Motor neuron (in vitro differentiated cells): ENCODE results near the gene VPREB3. TPM values are rescaled to one million over a fixed set of nuclear protein-coding genes. Genes with fewer than 3 reads are reported as not detected.

Source experiments
- ATAC-seq, 8 experiments: fragments of 200-7000 bp; cut with Tn5 transposase; replicated peaks in 6 of 8; 2 replicates each; pipeline ENCODE4 v1.8.0; 2021; ENCODE audit warnings: mild to moderate bottlenecking in 8 of 8, moderate library complexity in 8 of 8
- H3K27ac ChIP-seq, 2 donors: fragments of 250-450 bp; sonication (Bioruptor Pico); 2 replicates each; pipeline ENCODE4 v1.9.0; 2021; ENCODE audit warnings: antibody characterized with exemption in 2 of 2, mild to moderate bottlenecking in 2 of 2, moderate library complexity in 1 of 2
- H3K4me1 ChIP-seq, 2 donors: fragments of 250-450 bp; sonication (Bioruptor Pico); replicated peaks in 1 of 2; 2 replicates each; pipeline ENCODE4 v1.6.1; 2021; ENCODE audit warnings: antibody characterized with exemption in 2 of 2, mild to moderate bottlenecking in 2 of 2, moderate library complexity in 1 of 2
- H3K4me3 ChIP-seq, 5 donors: fragments of 250-450 bp; sonication (Bioruptor Pico); 2 replicates each; pipeline ENCODE4 v1.9.0; 2021; ENCODE audit warnings: antibody characterized with exemption in 5 of 5, mild to moderate bottlenecking in 5 of 5, moderate library complexity in 4 of 5
- WGBS, 10 experiments: fragments of 450-650 bp; shearing (Covaris generic); methylation state at CpG; one replicate each; pipeline ENCODE4 v1.0.0; 2022; 5-methylcytosine and 5-hydroxymethylcytosine counted together
- in situ Hi-C, 9 experiments: fragments of 400-800 bp; cut with MboI; loops; one replicate each; pipeline ENCODE4 v1.15.0; 2021; ENCODE audit warnings: low sequenced_read_pairs in 9 of 9, low pct_unique_long_range_greater_than_20kb in 2 of 9; ENCODE audit not compliant: unreplicated experiment in 9 of 9
- total RNA-seq, 8 experiments: library from RNA; unstranded; fragments of 300-600 nt; gene quantifications; 2 replicates each; pipeline versions ENCODE4 v1.2.3 to v1.2.4, GENCODE V29; 2022

VPREB3 gene
- total RNA-seq: 1 to 10 TPM in 3 of 8 experiments, under 1 TPM in 3, not detected in 2; 0.71 to 1.7 (median 1.1) TPM

- H3K4me3 ChIP-seq: no peak within 1 kb of the TSS
- H3K4me1 ChIP-seq: peaks cover 12 to 15% of the 10 kb centered on the region in 2 donors
- in situ Hi-C loops: no loop called here
- no peak within 1 kb of the TSS for H3K27ac ChIP-seq
- ATAC-seq: no peak
- WGBS, 10 experiments: 78 to 96% (median 86%) methylated on average over 1 to 8 of the region's 14 CpGs; no CpG with 5 or more reads in 2 of the 10 experiments
These were observed at the start of gene VPREB3 for GRCh38 chr22:23754220-23754919. VPREB3 (minus strand) TSS chr22:23754425; CDS start chr22:23754363, 62 bp downstream.

GRCh38 chr22:23803001-23803819, 49.0 kb upstream of the VPREB3 start:
- 0 to 100% (median 49%) methylated on average over 1 to 8 of the region's 21 CpGs; no CpG with 5 or more reads in 2 of the 10 experiments for WGBS, 10 experiments
- in situ Hi-C loops: no loop called here
- Histone ChIP-seq H3K4me3 (no peak overlapping the region), H3K4me1 (peaks cover 0 to 8% of the 10 kb centered on the region in 2 donors), H3K27ac (peak overlapping the region; percentile 21 to 32)
- ATAC-seq: peak in 1 of 8 experiments; percentile 20

- 90 to 100% (median 100%) methylated on average over 1 to 4 of the region's 8 CpGs; no CpG with 5 or more reads in 4 of the 10 experiments for WGBS, 10 experiments
- Histone ChIP-seq H3K4me1 (peaks cover 0 to 8% of the 10 kb centered on the region in 2 donors), H3K27ac (no peak overlapping the region), H3K4me3 (no peak overlapping the region)
- ATAC-seq: no peak
- in situ Hi-C loops: no loop called here
These were observed 47.7 kb upstream of the VPREB3 start for GRCh38 chr22:23801886-23802377.

- ATAC-seq: no peak
- in situ Hi-C loops: no loop called here
- no peak overlapping the region for H3K27ac ChIP-seq
- WGBS, 10 experiments: 67 to 100% (median 85%) methylated on average over 1 to 10 of the region's 11 CpGs; no CpG with 5 or more reads in 1 of the 10 experiments
- H3K4me1 ChIP-seq: peaks cover 0 to 8% of the 10 kb centered on the region in 2 donors
- H3K4me3 ChIP-seq: no peak overlapping the region
These were observed 47.1 kb upstream of the VPREB3 start for GRCh38 chr22:23801238-23801821.

- no peak for ATAC-seq
- Histone ChIP-seq H3K27ac (no peak overlapping the region), H3K4me1 (peaks cover 0 to 8% of the 10 kb centered on the region in 2 donors), H3K4me3 (no peak overlapping the region)
- WGBS, 10 experiments: 90 to 100% (median 97%) methylated on average over 2 to 15 of the region's 18 CpGs; no CpG with 5 or more reads in 5 of the 10 experiments
- in situ Hi-C loops: no loop called here
These were observed 46.3 kb upstream of the VPREB3 start for GRCh38 chr22:23800297-23801237.

GRCh38 chr22:23796461-23796860, 42.2 kb upstream of the VPREB3 start:
- Histone ChIP-seq H3K27ac (no peak overlapping the region), H3K4me3 (no peak overlapping the region), H3K4me1 (no peaks in the 10 kb centered on the region)
- peak in 1 of 8 experiments; percentile 90 for ATAC-seq
- 20 to 96% (median 56%) methylated on average over 2 to 4 of the region's 5 CpGs; no CpG with 5 or more reads in 6 of the 10 experiments for WGBS, 10 experiments
- in situ Hi-C loops: no loop called here

- H3K4me1 ChIP-seq: peaks cover 11 to 12% of the 10 kb centered on the region in 2 donors
- no peak overlapping the region for H3K27ac ChIP-seq
- 86 to 100% (median 97%) methylated on average over 1 to 7 of the region's 8 CpGs; no CpG with 5 or more reads in 4 of the 10 experiments for whole genome bisulfite sequencing, 10 experiments
- in situ Hi-C loops: no loop called here
- no peak overlapping the region for H3K4me3 ChIP-seq
- ATAC-seq: no peak
These were observed 39.1 kb upstream of the VPREB3 start for GRCh38 chr22:23793326-23793725.

- peak in 1 of 8 experiments; percentile 21 for ATAC-seq
- Histone ChIP-seq H3K27ac (no peak overlapping the region), H3K4me1 (peaks cover 17% of the 10 kb centered on the region in 2 donors), H3K4me3 (no peak overlapping the region)
- 62 to 100% (median 80%) methylated on average over 2 to 11 of the region's 25 CpGs; no CpG with 5 or more reads in 3 of the 10 experiments for WGBS, 10 experiments
- in situ Hi-C loops: no loop called here
These were observed 37.8 kb upstream of the VPREB3 start for GRCh38 chr22:23791738-23792645.

- WGBS, 10 experiments: 11 to 88% (median 65%) methylated on average over 3 to 9 of the region's 11 CpGs
- peak in 3 of 8 experiments; percentile 27 to 47 (median 38) for ATAC-seq
- peaks cover 21% of the 10 kb centered on the region in 2 donors for H3K4me1 ChIP-seq
- in situ Hi-C loops: no loop called here
- no peak overlapping the region for H3K27ac ChIP-seq
- no peak overlapping the region for H3K4me3 ChIP-seq
These were observed 36.9 kb upstream of the VPREB3 start for GRCh38 chr22:23790819-23791737.

- no peak overlapping the region for H3K4me3 ChIP-seq
- ATAC-seq: peak in 2 of 8 experiments; percentile 19 to 56
- peaks cover 21% of the 10 kb centered on the region in 2 donors for H3K4me1 ChIP-seq
- WGBS, 10 experiments: 60 to 100% (median 92%) methylated on average over 1 to 3 of the region's 4 CpGs; no CpG with 5 or more reads in 2 of the 10 experiments
- no peak overlapping the region for H3K27ac ChIP-seq
- in situ Hi-C loops: no loop called here
These were observed 35.4 kb upstream of the VPREB3 start for GRCh38 chr22:23789638-23790037.
